Measurements from ENCODE around the gene FRMD4A.

The FRMD4A gene

GRCh38 chr10:14330388-14331061 lies at the start of gene FRMD4A:
Gene FRMD4A (minus strand): TSS chr10:14330924.
- DNase-seq (ENCODE audit: low read depth), result no peak

DNA sequence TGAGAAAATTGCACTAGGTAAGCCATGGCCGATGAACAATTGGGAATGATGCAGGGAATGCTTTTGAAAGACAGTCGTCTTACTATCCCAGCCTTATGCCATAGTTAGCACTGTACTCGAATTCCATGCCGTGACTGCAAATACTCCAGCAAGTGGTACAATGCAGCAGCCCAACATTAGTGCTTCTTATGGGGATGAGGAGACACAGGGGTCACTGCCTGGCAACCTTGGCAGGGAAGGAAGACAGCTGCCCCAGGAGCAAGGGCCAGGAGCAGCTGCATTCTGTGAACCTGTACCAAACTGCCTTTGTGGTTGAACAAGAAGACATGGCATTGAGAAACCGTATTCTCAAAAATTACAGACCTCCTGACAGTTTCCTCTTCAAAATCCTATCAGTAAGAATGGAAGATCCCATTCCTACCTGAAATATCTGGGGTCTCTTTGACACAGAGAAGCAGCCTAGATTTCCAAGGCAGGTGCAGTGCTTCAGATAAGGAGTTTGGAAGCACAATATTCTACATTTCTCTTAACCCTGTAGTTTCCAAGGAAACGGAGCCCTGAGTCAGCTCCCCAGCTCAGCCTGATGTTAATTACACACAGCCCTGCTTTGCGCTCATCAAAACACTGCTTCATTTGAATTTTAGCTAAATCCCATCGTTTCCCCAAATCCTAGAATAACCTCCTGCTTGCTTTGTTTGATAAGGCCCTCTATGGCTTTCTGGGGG lies 49.0 kb upstream of the FRMD4A start:
- DNase-seq (ENCODE audit: low read depth), result no peak

DNA sequence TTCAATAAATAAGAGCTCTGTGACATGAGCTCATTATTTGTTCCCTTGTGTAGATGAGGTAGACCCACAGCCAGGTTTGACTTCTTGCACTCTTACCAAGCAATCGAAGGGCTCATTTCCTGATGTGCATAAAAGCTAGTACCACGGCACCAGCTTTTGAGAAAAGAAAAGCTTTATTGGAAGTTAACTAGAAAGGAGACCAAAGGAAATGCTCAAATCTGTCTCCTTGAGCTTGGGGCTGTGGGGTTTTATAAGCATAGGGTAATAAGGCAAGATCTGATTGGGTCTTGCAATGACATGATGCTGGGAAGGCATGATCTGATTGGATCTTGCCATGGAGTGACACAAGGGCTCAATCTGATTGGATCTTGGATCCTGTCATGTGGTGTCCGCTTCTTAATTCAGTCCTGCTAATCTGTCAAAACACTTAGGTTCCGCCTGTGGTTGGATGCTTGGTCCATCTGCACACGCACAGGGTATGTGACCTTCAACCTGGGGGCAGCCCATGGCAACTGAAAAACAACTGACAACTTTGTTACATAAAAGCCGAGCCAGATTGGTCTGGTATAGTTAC lies 47.8 kb upstream of the FRMD4A start:
- no peak for DNase-seq (ENCODE audit: low read depth)

DNA sequence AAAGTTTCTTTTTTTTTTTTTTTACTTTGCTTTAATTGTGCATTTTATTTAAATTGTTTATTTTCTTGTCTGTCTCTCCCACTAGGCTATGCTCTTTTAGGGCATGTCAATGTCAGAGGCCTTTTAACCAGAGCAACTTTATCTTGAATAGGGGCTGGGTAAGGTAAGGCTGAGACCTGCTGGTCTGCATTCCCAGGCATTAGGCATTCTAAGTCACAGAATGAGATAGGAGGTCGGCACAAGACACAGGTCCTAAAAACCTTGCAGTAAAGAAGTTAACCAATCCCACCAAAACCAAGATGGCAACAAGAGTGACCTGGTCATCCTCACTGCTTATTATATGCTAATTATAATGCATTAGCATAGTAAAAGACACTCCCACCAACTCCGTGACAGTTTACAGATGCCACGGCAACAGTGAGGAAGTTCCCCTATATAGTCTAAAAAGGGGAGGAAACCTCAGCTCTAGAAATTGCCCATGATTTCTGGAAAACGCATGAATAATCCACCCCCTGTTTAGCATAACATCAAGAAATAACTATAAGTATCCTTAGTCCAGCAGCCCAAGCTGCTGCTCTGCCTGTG lies 47.0 kb upstream of the FRMD4A start:
- no peak for DNase-seq (ENCODE audit: low read depth)

- DNase-seq (ENCODE audit: low read depth), result no peak
Observed at GRCh38 chr10:14374745-14375445, 44.2 kb upstream of the FRMD4A start.

DNA sequence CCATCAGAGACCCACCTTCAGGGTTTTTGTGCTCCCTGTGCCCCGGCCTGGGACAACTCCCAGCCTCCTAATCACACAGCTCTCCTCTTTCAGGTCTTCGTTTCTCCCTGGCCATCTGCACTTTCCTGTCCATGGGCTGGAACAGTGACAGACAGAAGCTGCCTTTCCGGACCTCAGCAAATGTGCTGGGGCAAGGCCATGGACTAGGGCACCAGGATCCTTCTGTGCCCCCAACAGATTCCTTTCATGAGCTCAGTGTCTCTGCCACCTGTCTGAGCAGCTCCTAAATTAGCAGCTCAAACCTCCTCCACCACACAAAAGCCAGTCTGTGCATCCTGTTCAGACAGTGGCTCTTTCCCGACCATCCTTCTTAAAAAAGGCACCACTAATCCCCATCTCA lies 41.9 kb upstream of the FRMD4A start:
- DNase-seq (ENCODE audit: low read depth), result no peak

DNA sequence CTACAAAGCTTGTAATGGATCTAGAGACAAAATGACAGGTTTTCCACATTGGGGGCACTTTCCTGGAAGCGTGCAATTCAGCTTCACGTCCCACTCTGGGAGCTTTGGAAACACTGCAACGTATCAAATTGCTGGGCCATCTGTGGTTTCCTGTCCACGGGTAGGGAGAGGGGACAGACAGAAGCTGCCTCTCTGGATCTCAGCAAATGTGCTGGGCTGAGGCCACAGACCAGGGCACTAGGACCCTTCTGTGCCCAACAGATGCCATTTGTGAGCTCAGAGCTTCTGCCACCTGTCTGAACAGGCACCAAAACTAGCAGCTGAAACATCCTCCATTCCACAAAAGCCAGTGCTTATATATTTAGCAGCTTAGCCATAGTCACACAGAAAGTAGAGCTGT lies 40.9 kb upstream of the FRMD4A start:
- DNase-seq (ENCODE audit: low read depth), result no peak

- no peak for DNase-seq (ENCODE audit: low read depth)
Observed at GRCh38 chr10:14370894-14371293, 40.2 kb upstream of the FRMD4A start.

DNA sequence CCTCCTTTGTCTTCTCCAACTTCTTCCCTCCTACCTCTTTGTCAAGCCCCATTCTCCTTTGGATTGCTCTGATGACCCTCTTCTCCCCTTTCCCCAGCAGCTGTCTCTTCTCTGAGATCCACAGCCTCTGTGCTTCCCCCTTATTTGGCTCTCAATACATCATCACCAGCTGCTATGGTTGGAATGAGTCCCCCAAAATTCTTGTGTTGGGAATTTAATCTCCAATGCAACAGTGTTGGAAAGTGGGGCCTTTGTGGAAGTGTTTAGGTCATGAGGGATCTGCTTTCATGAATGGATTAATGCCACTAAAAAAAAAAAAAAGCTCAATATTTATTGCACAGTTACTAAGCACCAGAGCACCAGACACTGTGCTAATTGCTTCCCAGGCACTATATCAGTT lies 39.2 kb upstream of the FRMD4A start:
- DNase-seq (ENCODE audit: low read depth), result no peak

DNA sequence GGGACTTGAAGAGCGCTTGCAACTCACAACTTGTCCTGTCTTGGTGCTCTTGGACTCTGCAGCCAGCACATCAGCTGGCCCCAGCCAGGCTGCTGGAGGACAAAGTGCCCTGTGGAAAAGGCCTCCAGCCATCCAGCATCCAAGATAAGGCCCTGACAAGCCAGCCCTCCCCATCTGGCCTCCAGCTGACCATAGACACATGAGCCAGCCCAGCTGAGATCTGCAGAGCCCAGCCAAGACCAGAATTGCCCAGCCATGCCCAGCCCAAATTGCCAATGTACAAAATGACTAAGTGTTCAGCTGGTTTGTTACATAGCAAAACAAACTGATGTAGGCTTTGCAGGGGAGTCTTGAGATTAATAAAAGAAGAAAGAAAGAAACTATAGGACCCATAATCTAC lies 36.0 kb upstream of the FRMD4A start:
- DNase-seq (ENCODE audit: low read depth), result no peak

DNA sequence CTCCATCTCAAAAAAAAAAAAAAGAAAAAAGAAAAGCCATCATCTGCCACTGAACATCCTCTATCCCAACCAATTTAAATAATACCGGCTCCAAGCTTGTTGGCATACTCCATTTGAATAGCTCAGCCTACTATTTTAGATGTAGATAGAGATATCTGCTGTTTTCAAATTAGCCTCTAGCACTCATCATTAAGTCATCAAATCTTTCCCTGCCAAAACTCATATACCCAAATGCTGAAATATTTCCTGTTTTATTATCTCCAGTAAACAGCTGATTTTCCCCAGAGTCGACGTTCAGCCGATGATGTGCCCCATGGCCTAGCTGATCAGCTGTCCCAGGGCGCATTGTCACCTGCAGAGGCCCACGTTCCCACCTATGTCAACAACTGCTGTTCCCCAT lies 34.5 kb upstream of the FRMD4A start:
- no peak for DNase-seq (ENCODE audit: low read depth)

- no peak for DNase-seq (ENCODE audit: low read depth)
Observed at GRCh38 chr10:14362104-14362503, 31.4 kb upstream of the FRMD4A start.

DNA sequence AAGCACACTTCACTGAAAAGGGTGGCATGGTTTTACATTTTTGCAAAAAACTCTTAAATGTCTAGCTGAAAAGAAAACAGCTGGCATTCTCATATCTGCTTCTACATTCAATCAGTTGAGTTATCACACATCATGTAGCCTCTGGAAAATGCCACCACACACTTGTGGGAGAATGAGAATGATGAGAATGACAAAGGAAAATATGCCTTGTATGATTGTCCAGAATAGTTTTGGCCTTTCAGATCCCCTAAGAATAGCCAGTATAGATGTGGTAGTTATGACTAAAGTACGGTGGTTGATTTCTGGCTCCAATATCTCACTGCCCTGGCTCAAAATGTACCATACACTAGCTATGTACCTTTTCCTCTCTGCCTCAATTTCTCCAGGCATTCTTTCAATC lies 30.2 kb upstream of the FRMD4A start:
- DNase-seq (ENCODE audit: low read depth), result no peak

DNA sequence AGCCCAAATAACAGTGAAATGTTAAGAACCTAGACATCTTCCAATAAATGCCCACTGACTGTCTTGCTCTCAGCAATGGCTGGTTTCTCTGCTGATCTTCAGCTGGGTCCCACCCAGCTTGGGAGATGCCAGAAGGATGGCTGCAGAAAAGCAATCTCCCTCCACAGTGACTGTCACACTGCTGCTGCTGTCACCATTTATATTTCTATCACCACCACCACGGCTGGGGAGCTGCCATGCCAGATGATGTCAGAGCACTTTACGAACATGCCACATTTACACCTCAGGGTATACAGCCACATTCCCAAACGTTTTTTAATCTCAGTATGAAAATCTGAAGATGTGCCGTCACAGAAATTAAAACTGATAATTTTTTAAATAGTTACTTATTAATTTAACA lies 29.8 kb upstream of the FRMD4A start:
- DNase-seq (ENCODE audit: low read depth), result no peak

GRCh38 chr10:14358886-14359573 lies 28.3 kb upstream of the FRMD4A start:
- no peak for DNase-seq (ENCODE audit: low read depth)

DNA sequence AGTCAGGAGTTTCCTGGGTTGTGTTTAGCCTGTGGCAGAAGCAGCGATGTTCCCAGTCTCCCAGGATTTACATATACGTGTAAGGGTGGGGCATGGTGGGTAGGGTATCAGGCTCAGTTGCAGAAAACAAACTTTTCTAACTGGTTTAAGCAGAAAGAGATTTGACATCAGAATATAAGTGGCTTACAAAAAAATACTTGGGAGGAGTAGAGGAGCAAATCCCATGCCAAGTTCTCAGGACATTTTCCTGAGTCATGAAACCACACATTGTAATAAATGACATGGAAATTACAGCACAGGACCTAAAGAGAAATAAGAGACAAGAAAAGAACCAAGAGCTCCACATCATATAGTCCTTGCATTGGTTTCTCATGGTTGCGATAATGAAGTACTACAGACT lies 26.2 kb upstream of the FRMD4A start:
- no peak for DNase-seq (ENCODE audit: low read depth)

DNA sequence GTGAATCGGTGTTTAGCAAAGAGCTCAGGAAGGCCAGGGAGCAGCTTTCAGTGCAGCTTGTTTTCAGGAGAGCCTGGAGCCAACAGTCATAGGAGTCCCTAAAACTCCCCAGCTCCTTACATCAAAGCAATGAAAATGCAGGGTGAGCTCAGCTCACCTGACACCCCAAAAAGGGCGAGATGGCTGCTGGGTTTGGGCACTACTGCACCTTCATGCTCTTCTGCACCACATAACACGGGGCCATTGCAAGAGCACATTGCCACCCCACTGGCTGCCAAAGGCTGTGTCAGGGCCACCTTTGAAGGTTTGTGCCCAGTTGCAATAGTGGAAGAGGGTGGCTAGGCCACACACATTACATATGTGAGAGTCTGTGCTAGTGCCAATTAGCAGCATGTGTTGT lies 25.0 kb upstream of the FRMD4A start:
- DNase-seq (ENCODE audit: low read depth), result no peak

- no peak for DNase-seq (ENCODE audit: low read depth)
Observed at GRCh38 chr10:14353291-14353913, 22.7 kb upstream of the FRMD4A start.

- DNase-seq (ENCODE audit: low read depth), result no peak
Observed at GRCh38 chr10:14350006-14350405, 19.3 kb upstream of the FRMD4A start.

DNA sequence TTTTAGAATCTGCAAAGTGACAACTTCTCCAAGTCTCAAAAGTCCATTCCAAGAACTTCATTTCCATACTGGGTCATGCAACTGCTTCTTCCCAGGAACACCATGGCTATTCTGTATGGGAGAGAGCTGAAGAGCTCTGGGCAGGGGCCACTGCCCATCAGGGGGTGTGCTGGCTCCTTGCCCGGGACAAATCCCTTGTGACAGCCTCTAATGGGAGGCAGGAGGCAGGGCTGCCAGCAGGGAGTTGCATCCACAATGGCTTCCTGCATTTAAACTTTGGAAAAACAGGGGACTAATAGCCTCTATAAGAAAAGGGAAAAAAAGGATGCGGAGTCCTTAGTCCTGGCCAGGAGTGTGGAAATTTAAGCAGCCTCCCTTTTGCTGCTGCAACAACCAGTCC lies 18.4 kb upstream of the FRMD4A start:
- DNase-seq (ENCODE audit: low read depth), result no peak

- no peak for DNase-seq (ENCODE audit: low read depth)
Observed at GRCh38 chr10:14345262-14345661, 14.5 kb upstream of the FRMD4A start.
